ENCODE results near the gene SAMSN1. TPM values are rescaled to one million over a fixed set of nuclear protein-coding genes. Genes with fewer than 3 reads are reported as not detected.

The SAMSN1 gene
- total RNA-seq, 1 experiment from 2014 or later = 0.44 TPM

DNA sequence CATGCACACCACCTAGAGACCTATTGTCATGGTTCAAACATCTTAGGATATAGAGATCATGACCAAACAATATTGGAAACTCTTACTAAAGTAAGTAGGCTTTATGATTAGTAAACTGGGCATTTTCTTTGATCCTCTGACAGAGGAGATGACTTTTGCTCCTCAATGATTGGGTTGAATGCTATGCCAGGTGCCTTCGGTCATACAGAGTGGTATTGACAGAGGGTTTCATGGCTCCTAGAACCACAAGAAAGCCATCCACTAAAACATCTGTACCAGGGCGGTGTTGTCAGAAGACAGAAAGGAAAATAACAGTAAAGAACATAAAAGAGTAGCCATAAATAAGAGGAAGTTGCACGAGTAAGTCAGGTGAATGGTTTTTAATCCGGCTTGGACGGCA lies 20.8 kb upstream of the SAMSN1 start:
- no peak for DNase-seq (ENCODE audit: low read depth, low spot score)
- no peaks in the 10 kb centered on the region for H3K9me3 ChIP-seq (ENCODE audit: control insufficient read depth, insufficient read depth, low read depth, low read length)
- no peaks in the 10 kb centered on the region for H3K27me3 ChIP-seq (ENCODE audit: control insufficient read depth, insufficient read depth, low read length)
- ChIA-PET CTCF (no interaction called here), POLR2A (no interaction called here)
- intact Hi-C loops (cut with micrococcal nuclease; ENCODE audit: unreplicated experiment) = no loop called here
- ATAC-seq = no peak
- H3K4me3 ChIP-seq (ENCODE audit: low read depth in 2 of 2, low read length in 2 of 2) = no peak overlapping the region
- no peaks in the 10 kb centered on the region for H3K4me1 ChIP-seq (ENCODE audit: control insufficient read depth, insufficient read depth, low read length)
- no peaks in the 10 kb centered on the region for H3K36me3 ChIP-seq (ENCODE audit: control insufficient read depth, insufficient read depth, low read length)
- in situ Hi-C loops (cut with HindIII; ENCODE audit: low pct_unique_long_range_greater_than_20kb, low sequenced_read_pairs) = no loop called here
- H3K27ac ChIP-seq (ENCODE audit: low read length) = no peak overlapping the region
- no peak for TF ChIP-seq SIN3A (IDR thresholded peaks at IDR 0.05; ENCODE audit: borderline replicate concordance, insufficient read depth, low read depth, low read length)
- TF ChIP-seq TCF7L2 (IDR thresholded peaks at IDR 0.05; ENCODE audit: low read depth, low read length) = no peak
- TF ChIP-seq POLR2AphosphoS5 (IDR thresholded peaks at IDR 0.05; ENCODE audit: low read depth, low read length) = no peak
- TF ChIP-seq, protein P1, sequence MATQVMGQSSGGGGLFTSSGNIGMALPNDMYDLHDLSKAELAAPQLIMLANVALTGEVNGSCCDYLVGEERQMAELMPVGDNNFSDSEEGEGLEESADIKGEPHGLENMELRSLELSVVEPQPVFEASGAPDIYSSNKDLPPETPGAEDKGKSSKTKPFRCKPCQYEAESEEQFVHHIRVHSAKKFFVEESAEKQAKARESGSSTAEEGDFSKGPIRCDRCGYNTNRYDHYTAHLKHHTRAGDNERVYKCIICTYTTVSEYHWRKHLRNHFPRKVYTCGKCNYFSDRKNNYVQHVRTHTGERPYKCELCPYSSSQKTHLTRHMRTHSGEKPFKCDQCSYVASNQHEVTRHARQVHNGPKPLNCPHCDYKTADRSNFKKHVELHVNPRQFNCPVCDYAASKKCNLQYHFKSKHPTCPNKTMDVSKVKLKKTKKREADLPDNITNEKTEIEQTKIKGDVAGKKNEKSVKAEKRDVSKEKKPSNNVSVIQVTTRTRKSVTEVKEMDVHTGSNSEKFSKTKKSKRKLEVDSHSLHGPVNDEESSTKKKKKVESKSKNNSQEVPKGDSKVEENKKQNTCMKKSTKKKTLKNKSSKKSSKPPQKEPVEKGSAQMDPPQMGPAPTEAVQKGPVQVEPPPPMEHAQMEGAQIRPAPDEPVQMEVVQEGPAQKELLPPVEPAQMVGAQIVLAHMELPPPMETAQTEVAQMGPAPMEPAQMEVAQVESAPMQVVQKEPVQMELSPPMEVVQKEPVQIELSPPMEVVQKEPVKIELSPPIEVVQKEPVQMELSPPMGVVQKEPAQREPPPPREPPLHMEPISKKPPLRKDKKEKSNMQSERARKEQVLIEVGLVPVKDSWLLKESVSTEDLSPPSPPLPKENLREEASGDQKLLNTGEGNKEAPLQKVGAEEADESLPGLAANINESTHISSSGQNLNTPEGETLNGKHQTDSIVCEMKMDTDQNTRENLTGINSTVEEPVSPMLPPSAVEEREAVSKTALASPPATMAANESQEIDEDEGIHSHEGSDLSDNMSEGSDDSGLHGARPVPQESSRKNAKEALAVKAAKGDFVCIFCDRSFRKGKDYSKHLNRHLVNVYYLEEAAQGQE (IDR thresholded peaks at IDR 0.05; ENCODE audit: insufficient read depth in 1 of 2, low read depth in 2 of 2, low read length in 1 of 2) = no peak
- TF ChIP-seq, protein P2, sequence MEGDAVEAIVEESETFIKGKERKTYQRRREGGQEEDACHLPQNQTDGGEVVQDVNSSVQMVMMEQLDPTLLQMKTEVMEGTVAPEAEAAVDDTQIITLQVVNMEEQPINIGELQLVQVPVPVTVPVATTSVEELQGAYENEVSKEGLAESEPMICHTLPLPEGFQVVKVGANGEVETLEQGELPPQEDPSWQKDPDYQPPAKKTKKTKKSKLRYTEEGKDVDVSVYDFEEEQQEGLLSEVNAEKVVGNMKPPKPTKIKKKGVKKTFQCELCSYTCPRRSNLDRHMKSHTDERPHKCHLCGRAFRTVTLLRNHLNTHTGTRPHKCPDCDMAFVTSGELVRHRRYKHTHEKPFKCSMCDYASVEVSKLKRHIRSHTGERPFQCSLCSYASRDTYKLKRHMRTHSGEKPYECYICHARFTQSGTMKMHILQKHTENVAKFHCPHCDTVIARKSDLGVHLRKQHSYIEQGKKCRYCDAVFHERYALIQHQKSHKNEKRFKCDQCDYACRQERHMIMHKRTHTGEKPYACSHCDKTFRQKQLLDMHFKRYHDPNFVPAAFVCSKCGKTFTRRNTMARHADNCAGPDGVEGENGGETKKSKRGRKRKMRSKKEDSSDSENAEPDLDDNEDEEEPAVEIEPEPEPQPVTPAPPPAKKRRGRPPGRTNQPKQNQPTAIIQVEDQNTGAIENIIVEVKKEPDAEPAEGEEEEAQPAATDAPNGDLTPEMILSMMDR (IDR thresholded peaks at IDR 0.05) = no peak
- no TSS peak for BruUV-seq (replicated peaks)

DNA sequence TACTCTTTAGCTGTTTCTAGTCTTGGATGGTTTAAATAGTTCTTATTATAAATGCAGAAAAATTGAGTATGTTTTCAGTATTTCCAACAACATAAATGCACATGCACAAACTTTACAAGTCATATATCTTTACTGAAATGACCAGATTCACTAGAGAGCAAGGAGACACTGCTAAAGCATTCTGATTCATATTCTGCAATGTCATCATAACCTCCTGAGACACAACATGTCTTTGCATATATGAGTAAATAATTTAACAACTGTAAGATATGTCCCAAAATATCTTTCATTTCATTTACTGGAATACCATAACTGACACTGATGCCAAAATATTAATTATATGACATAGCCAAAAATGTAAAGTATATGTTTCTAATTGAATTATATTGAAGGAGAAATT lies 16.8 kb upstream of the SAMSN1 start:
- H3K27me3 ChIP-seq (ENCODE audit: control insufficient read depth, insufficient read depth, low read length) = no peaks in the 10 kb centered on the region
- ChIA-PET POLR2A (no interaction called here), CTCF (no interaction called here)
- DNase-seq (ENCODE audit: low read depth, low spot score) = no peak
- H3K36me3 ChIP-seq (ENCODE audit: control insufficient read depth, insufficient read depth, low read length) = no peaks in the 10 kb centered on the region
- in situ Hi-C loops (cut with HindIII; ENCODE audit: low pct_unique_long_range_greater_than_20kb, low sequenced_read_pairs) = no loop called here
- no peak for ATAC-seq
- no peaks in the 10 kb centered on the region for H3K4me1 ChIP-seq (ENCODE audit: control insufficient read depth, insufficient read depth, low read length)
- H3K27ac ChIP-seq (ENCODE audit: low read length) = no peak overlapping the region
- intact Hi-C loops (cut with micrococcal nuclease; ENCODE audit: unreplicated experiment) = no loop called here
- no peaks in the 10 kb centered on the region for H3K9me3 ChIP-seq (ENCODE audit: control insufficient read depth, insufficient read depth, low read depth, low read length)
- BruUV-seq (replicated peaks) = no TSS peak
- TF ChIP-seq POLR2AphosphoS5 (IDR thresholded peaks at IDR 0.05; ENCODE audit: low read depth, low read length) = no peak
- TF ChIP-seq SIN3A (IDR thresholded peaks at IDR 0.05; ENCODE audit: borderline replicate concordance, insufficient read depth, low read depth, low read length) = no peak
- TF ChIP-seq, protein P2 (IDR thresholded peaks at IDR 0.05) = no peak
- TF ChIP-seq, protein P1 (IDR thresholded peaks at IDR 0.05; ENCODE audit: insufficient read depth in 1 of 2, low read depth in 2 of 2, low read length in 1 of 2) = no peak
- no peak for TF ChIP-seq TCF7L2 (IDR thresholded peaks at IDR 0.05; ENCODE audit: low read depth, low read length)
- no peak overlapping the region for H3K4me3 ChIP-seq (ENCODE audit: low read depth in 2 of 2, low read length in 2 of 2)

Measured in Panc1 (cell line).